Measurements from ENCODE around the gene CKAP2L.

Gene CKAP2L

DNA sequence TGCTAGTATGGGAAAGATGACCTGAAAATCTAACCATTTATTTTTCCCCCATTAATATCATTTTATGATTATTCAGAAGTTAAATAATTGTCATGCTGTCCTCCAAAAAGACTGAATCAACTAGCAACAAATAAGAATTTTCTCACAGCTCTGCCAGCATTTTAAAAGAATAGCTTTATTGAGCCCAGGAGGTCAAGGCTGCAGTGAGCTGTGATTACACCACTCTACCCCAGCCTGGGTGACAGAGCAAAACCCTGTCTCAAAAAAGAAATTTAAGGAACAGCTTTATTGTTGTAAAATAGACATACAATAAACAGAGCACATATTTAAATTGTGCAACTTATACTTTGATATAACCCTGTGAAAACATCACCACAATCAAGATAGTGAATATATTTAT is 44.7 kb upstream of the CKAP2L start:
- TF ChIP-seq, protein P1, sequence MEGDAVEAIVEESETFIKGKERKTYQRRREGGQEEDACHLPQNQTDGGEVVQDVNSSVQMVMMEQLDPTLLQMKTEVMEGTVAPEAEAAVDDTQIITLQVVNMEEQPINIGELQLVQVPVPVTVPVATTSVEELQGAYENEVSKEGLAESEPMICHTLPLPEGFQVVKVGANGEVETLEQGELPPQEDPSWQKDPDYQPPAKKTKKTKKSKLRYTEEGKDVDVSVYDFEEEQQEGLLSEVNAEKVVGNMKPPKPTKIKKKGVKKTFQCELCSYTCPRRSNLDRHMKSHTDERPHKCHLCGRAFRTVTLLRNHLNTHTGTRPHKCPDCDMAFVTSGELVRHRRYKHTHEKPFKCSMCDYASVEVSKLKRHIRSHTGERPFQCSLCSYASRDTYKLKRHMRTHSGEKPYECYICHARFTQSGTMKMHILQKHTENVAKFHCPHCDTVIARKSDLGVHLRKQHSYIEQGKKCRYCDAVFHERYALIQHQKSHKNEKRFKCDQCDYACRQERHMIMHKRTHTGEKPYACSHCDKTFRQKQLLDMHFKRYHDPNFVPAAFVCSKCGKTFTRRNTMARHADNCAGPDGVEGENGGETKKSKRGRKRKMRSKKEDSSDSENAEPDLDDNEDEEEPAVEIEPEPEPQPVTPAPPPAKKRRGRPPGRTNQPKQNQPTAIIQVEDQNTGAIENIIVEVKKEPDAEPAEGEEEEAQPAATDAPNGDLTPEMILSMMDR (IDR thresholded peaks at IDR 0.05; ENCODE audit: low read depth, low read length, poor library complexity, severe bottlenecking), result no peak
- TF ChIP-seq EZH2phosphoT487 (IDR thresholded peaks at IDR 0.05; ENCODE audit: borderline replicate concordance, low read length), result no peak
- Histone ChIP-seq H3K79me2 (ENCODE audit: control insufficient read depth, low read length) (no peaks in the 10 kb centered on the region), H3K9me2 (replicated peaks; ENCODE audit: control insufficient read depth, low read length) (no peaks in the 10 kb centered on the region), H3K4me3 (ENCODE audit: low read length) (no peak overlapping the region), H3K27me3 (ENCODE audit: control insufficient read depth, low read length) (peaks cover 2% of the 10 kb centered on the region; the same call in 1 of the 2 replicates), H4K20me1 (ENCODE audit: control insufficient read depth, insufficient read depth, low read depth, low read length) (no peaks in the 10 kb centered on the region), H3K4me2 (ENCODE audit: low read length) (no peak overlapping the region), H3K9me3 (ENCODE audit: control insufficient read depth, insufficient read depth, low read length) (peaks cover 6% of the 10 kb centered on the region), H3K27ac (ENCODE audit: low read depth, low read length) (no peak overlapping the region), H3K4me1 (ENCODE audit: control insufficient read depth, low read length) (peaks cover 5% of the 10 kb centered on the region; the same call in 1 of the 2 replicates), H3K36me3 (ENCODE audit: control insufficient read depth, low read length) (no peaks in the 10 kb centered on the region), H3F3A (ENCODE audit: control insufficient read depth, insufficient read depth) (no peaks in the 10 kb centered on the region)

DNA sequence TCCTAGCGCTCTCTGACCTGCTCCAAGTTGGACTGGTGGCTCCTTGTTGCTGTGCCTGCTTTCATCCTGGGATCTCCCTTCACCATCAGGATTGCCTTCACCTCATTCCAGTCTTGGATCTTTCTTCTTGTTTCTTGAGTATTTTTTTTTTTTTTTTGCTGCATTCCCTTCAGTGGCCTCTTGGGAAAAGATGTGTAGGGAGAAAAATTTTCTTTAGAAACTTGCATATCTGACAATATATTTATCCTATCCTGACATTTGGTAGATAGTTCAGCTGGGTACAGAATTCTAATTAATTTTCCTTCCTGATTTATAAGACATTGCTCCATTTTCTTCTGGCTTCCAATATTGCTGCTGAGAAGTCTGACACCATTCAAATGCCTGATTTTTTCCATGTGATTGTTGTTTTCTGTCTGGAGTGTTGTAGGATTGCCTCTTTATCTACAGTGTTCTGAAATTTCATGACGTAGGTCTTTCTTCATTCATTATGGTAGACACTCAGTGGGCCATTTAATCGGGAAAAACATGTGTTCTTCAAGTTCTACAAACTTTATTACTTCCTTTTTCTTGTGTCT is 42.9 kb upstream of the CKAP2L start:
- no peak overlapping the region for H3K27ac ChIP-seq (ENCODE audit: low read depth, low read length)
- no peaks in the 10 kb centered on the region for H3K36me3 ChIP-seq (ENCODE audit: control insufficient read depth, low read length)
- H3K9me3 ChIP-seq (ENCODE audit: control insufficient read depth, insufficient read depth, low read length), result peaks cover 6% of the 10 kb centered on the region
- H3K9me2 ChIP-seq (replicated peaks; ENCODE audit: control insufficient read depth, low read length), result no peaks in the 10 kb centered on the region
- peaks cover 5% of the 10 kb centered on the region; the same call in 1 of the 2 replicates for H3K4me1 ChIP-seq (ENCODE audit: control insufficient read depth, low read length)
- H3F3A ChIP-seq (ENCODE audit: control insufficient read depth, insufficient read depth), result no peaks in the 10 kb centered on the region
- peaks cover under 1% of the 10 kb centered on the region; the same call in 1 of the 2 replicates for H3K27me3 ChIP-seq (ENCODE audit: control insufficient read depth, low read length)
- TF ChIP-seq EZH2phosphoT487 (IDR thresholded peaks at IDR 0.05; ENCODE audit: borderline replicate concordance, low read length), result no peak
- TF ChIP-seq, protein P1 (IDR thresholded peaks at IDR 0.05; ENCODE audit: low read depth, low read length, poor library complexity, severe bottlenecking), result no peak
- no peaks in the 10 kb centered on the region for H4K20me1 ChIP-seq (ENCODE audit: control insufficient read depth, insufficient read depth, low read depth, low read length)
- H3K4me3 ChIP-seq (ENCODE audit: low read length), result no peak overlapping the region
- H3K4me2 ChIP-seq (ENCODE audit: low read length), result no peak overlapping the region
- no peaks in the 10 kb centered on the region for H3K79me2 ChIP-seq (ENCODE audit: control insufficient read depth, low read length)

DNA sequence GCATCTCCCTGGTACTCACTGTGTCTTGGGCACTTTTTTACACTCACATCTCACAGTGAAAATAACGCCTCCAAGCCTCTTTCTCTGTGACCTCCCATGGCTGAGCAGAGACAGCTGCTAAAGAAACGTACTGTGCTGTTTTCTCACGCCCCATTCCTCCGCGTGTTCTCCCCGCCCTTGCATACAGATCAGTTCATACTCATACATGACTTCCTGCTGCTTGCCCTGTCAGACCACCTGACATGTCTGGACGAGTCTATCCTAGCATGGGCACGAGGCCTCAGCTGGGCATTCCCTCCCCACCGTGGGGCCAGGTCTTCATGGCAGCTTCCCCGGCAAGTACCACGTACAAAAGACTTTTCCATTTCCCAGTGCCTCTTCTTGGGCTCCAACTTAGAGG is 41.1 kb upstream of the CKAP2L start:
- no peak overlapping the region for H3K27ac ChIP-seq (ENCODE audit: low read depth, low read length)
- H3K9me2 ChIP-seq (replicated peaks; ENCODE audit: control insufficient read depth, low read length), result no peaks in the 10 kb centered on the region
- peaks cover 6% of the 10 kb centered on the region for H3K9me3 ChIP-seq (ENCODE audit: control insufficient read depth, insufficient read depth, low read length)

More for the DNA sequence above, 41.1 kb upstream of the CKAP2L start:
- no peaks in the 10 kb centered on the region for H3K27me3 ChIP-seq (ENCODE audit: control insufficient read depth, low read length)
- H3K79me2 ChIP-seq (ENCODE audit: control insufficient read depth, low read length), result no peaks in the 10 kb centered on the region
- H3K36me3 ChIP-seq (ENCODE audit: control insufficient read depth, low read length), result no peaks in the 10 kb centered on the region
- H3K4me3 ChIP-seq (ENCODE audit: low read length), result no peak overlapping the region
- H3K4me1 ChIP-seq (ENCODE audit: control insufficient read depth, low read length), result no peaks in the 10 kb centered on the region
- no peaks in the 10 kb centered on the region for H4K20me1 ChIP-seq (ENCODE audit: control insufficient read depth, insufficient read depth, low read depth, low read length)
- no peak for TF ChIP-seq EZH2phosphoT487 (IDR thresholded peaks at IDR 0.05; ENCODE audit: borderline replicate concordance, low read length)
- TF ChIP-seq, protein P1 (IDR thresholded peaks at IDR 0.05; ENCODE audit: low read depth, low read length, poor library complexity, severe bottlenecking), result no peak
- H3K4me2 ChIP-seq (ENCODE audit: low read length), result no peak overlapping the region
- no peaks in the 10 kb centered on the region for H3F3A ChIP-seq (ENCODE audit: control insufficient read depth, insufficient read depth)

Measured in DOHH2 (cell line).